Calu3 (cell line): Measurements from ENCODE around the gene FSD1. TPM values are rescaled to one million over a fixed set of nuclear protein-coding genes. Genes with fewer than 3 reads are reported as not detected.

ENCODE experiments used
- BruUV-seq: library from RNA; stranded (reverse); fragments of 400-500 nt; replicated peaks from 2 replicates; lab custom pipeline; 2021; lab: Mats Ljungman, UMichigan
- CTCF ChIA-PET: fragments of 300-600 bp; sonication (Branson Sonifier 250); formaldehyde crosslinking; loops from one replicate; lab custom pipeline; 2022; ENCODE audit warnings: antibody characterized with exemption; lab: Charles Lee
- DNase-seq: peaks from one replicate; pipeline ENCODE4 v3.0.0; 2022
- H3K27ac Mint-ChIP-seq: one replicate; pipeline ENCODE4 v1.8.0; 2022; ENCODE audit warnings: mixed read lengths; ENCODE audit not compliant: unreplicated experiment
- H3K27me3 Mint-ChIP-seq: one replicate; pipeline ENCODE4 v1.8.0; 2022; ENCODE audit warnings: mixed read lengths; ENCODE audit not compliant: unreplicated experiment
- H3K36me3 Mint-ChIP-seq: one replicate; pipeline ENCODE4 v1.8.0; 2022; ENCODE audit warnings: mild to moderate bottlenecking, moderate library complexity, mixed read lengths; ENCODE audit not compliant: insufficient read depth, unreplicated experiment
- H3K4me1 Mint-ChIP-seq: one replicate; pipeline ENCODE4 v1.8.0; 2022; ENCODE audit warnings: mild to moderate bottlenecking, low read depth, mixed read lengths; ENCODE audit not compliant: unreplicated experiment
- H3K4me3 Mint-ChIP-seq: one replicate; pipeline ENCODE4 v1.8.0; 2022; ENCODE audit warnings: mild to moderate bottlenecking, low read depth, moderate library complexity, mixed read lengths; ENCODE audit not compliant: unreplicated experiment
- H3K9me3 Mint-ChIP-seq: one replicate; pipeline ENCODE4 v1.8.0; 2022; ENCODE audit warnings: low read depth, mixed read lengths; ENCODE audit not compliant: unreplicated experiment
- CTCF ChIP-seq: fragments of 200-600 bp; IDR thresholded peaks from one replicate; pipeline ENCODE4 v1.8.0; 2022; ENCODE audit warnings: antibody characterized with exemption; ENCODE audit not compliant: unreplicated experiment
- intact Hi-C: fragments of 100-400 bp; cut with micrococcal nuclease; formaldehyde crosslinking; loops from one replicate; pipeline ENCODE4 v1.10.0; 2022; ENCODE audit not compliant: unreplicated experiment
- total RNA-seq: library from RNA; stranded (reverse); gene quantifications from 2 replicates; pipeline ENCODE4 v1.2.3, GENCODE V29; 2022

Gene FSD1
- total RNA-seq, 1 experiment from 2014 or later: 1.2 TPM

GRCh38 chr19:4277191-4277696 lies 27.2 kb upstream of the FSD1 start:
- Mint-ChIP-seq H3K27ac (no peak overlapping the region), H3K4me3 (no peak overlapping the region), H3K9me3 (no peaks in the 10 kb centered on the region), H3K27me3 (peaks cover 36% of the 10 kb centered on the region), H3K36me3 (no peaks in the 10 kb centered on the region), H3K4me1 (no peaks in the 10 kb centered on the region)
- no TSS peak for BruUV-seq
- CTCF ChIA-PET: interaction anchor here (0.6 to 1.2 kb wide), 3 partner anchors 10 to 62 kb away, joined by 3 read pairs; no protein-coding TSS in a partner anchor
- intact Hi-C loops: no loop called here
- no peak for TF ChIP-seq CTCF
- no peak for DNase-seq

- no TSS peak for BruUV-seq
- H3K27ac Mint-ChIP-seq: no peak overlapping the region
- intact Hi-C loops: no loop called here
Measured at GRCh38 chr19:4278010-4278409, 26.4 kb upstream of the FSD1 start.

GRCh38 chr19:4278419-4279266 lies 25.8 kb upstream of the FSD1 start, which contains the start of gene SHD:
Gene SHD (plus strand): TSS chr19:4279266. CDS start chr19:4280064, 798 bp downstream.
- no peak for DNase-seq
- Mint-ChIP-seq H3K36me3 (no peaks in the 10 kb centered on the region), H3K27ac (no peak within 1 kb of the TSS), H3K4me1 (no peaks in the 10 kb centered on the region), H3K4me3 (peak within 1 kb of the TSS; percentile 4), H3K27me3 (peaks cover 37% of the 10 kb centered on the region), H3K9me3 (no peaks in the 10 kb centered on the region)
- intact Hi-C loops: no loop called here
- no TSS peak for BruUV-seq
- CTCF ChIA-PET: no interaction called here
- no peak for TF ChIP-seq CTCF

More at GRCh38 chr19:4278010-4278409, 26.4 kb upstream of the FSD1 start:
- Mint-ChIP-seq H3K27me3 (peaks cover 37% of the 10 kb centered on the region), H3K9me3 (no peaks in the 10 kb centered on the region), H3K36me3 (no peaks in the 10 kb centered on the region), H3K4me3 (no peak overlapping the region), H3K4me1 (no peaks in the 10 kb centered on the region)
- CTCF ChIA-PET: no interaction called here
- no peak for TF ChIP-seq CTCF
- no peak for DNase-seq

- no TSS peak for BruUV-seq
- Mint-ChIP-seq H3K4me1 (no peaks in the 10 kb centered on the region), H3K9me3 (no peaks in the 10 kb centered on the region), H3K36me3 (no peaks in the 10 kb centered on the region), H3K27ac (no peak overlapping the region), H3K4me3 (no peak overlapping the region), H3K27me3 (peaks cover 37% of the 10 kb centered on the region)
- no peak for TF ChIP-seq CTCF
- CTCF ChIA-PET: no interaction called here
- intact Hi-C loops: no loop called here
- no peak for DNase-seq
Measured at GRCh38 chr19:4279267-4279529, 25.2 kb upstream of the FSD1 start.
